22Rv1 (cell line): ENCODE measurements around the gene ATP6AP2.

Experiments used
- H3K27ac ChIP-seq: fragments of 450-650 bp; 2 replicates; pipeline ENCODE4 v1.5.1; 2017
- ZFX ChIP-seq: fragments of 450-650 bp; IDR thresholded peaks from 2 replicates; pipeline ENCODE4 v1.6.1; 2017; ENCODE audit warnings: antibody characterized with exemption, borderline replicate concordance
- TF ChIP-seq, protein P1 (sequence below): fragments of 450-650 bp; IDR thresholded peaks from 2 replicates; pipeline ENCODE4 v1.5.1; 2017; ENCODE audit warnings: mild to moderate bottlenecking

Gene ATP6AP2

DNA sequence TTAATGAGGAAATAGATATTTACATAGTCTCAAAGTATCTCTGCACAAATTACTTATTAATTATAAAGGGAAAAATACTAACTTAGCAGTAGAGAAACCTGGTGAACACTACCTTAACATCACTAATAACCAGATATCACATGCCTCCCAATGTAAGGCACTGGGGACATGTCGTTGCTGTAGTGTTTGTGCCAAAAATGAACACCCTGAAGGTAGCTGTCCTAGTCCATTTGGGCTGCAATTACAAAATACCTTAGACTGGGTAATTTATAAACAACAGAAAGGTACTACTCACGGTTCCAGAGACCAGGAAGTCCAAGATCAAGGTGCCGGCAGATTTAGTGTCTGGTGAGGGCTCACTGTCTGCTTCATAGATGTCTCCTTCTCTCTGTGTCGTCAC, 31.7 kb downstream of the ATP6AP2 start:
- H3K27ac ChIP-seq = no peak overlapping the region
- no peak for TF ChIP-seq ZFX
- TF ChIP-seq, protein P1, sequence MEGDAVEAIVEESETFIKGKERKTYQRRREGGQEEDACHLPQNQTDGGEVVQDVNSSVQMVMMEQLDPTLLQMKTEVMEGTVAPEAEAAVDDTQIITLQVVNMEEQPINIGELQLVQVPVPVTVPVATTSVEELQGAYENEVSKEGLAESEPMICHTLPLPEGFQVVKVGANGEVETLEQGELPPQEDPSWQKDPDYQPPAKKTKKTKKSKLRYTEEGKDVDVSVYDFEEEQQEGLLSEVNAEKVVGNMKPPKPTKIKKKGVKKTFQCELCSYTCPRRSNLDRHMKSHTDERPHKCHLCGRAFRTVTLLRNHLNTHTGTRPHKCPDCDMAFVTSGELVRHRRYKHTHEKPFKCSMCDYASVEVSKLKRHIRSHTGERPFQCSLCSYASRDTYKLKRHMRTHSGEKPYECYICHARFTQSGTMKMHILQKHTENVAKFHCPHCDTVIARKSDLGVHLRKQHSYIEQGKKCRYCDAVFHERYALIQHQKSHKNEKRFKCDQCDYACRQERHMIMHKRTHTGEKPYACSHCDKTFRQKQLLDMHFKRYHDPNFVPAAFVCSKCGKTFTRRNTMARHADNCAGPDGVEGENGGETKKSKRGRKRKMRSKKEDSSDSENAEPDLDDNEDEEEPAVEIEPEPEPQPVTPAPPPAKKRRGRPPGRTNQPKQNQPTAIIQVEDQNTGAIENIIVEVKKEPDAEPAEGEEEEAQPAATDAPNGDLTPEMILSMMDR = no peak

DNA sequence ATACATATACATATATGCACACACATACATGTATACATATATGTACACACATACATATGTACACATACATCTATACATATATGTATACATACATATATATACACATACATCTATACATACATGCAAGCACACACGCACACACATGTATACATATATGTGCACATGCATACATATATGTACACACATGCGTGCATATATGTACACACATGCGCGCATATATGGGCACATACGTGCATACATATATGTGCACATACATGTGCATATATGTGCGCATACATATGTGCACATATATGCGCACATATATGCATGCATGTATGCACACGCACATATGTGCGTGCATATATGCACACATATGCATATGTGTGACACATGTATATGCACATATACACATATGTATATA, 35.2 kb downstream of the ATP6AP2 start:
- no peak overlapping the region for H3K27ac ChIP-seq
- TF ChIP-seq, protein P1 = no peak
- TF ChIP-seq ZFX = no peak

DNA sequence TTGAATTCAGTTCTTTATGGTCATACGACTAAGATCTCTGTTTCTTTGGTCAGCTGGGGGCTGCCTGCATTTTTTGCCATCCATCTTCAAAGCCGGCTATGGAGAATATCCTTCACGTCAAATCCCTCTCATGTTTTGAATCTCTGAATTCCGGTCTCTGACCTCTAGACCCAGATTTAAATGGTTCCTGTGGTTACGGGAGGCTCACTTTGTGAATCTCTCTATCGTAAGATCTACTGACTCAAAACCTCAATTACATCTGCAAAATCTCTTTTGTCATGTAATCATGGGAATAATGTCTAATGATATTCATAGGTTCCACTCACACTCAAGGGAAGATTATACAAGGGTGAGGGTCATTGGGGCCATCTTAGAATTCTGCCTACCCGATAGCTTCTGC, 36.8 kb downstream of the ATP6AP2 start:
- no peak for TF ChIP-seq ZFX
- TF ChIP-seq, protein P1 = no peak
- no peak overlapping the region for H3K27ac ChIP-seq

DNA sequence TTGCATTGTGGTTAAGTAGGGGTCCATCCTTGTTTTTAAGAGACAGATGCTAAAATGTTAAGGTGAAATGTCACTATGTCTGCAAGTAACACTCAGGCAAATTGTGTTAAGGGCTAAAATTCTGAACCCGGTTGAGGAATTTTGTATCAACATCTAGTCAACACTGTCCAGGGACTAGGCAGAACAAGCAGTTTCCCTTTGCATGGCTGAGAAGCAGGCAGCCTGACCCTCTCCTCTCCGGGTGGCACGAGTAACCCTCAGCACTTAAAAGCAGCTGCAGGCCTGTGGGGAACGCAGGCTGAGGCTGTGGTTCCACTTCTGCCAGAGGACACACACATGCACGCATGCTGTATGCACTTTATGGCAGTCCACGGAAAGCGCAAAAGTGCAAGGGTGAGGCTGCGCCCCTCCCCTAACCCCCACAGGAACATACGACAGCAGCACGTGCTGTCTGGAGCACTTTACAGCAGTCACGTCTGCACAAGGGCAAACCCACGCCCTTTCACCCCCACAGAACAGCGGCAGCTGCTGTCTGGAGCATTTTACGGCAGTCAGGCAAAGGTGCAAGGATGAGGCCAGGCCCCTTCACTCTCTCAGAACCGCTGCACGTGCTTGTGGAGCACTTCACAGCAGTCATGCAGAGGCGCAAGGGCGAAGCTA, 41.8 kb downstream of the ATP6AP2 start:
- no peak for TF ChIP-seq ZFX
- TF ChIP-seq, protein P1 = no peak
- H3K27ac ChIP-seq = no peak overlapping the region

DNA sequence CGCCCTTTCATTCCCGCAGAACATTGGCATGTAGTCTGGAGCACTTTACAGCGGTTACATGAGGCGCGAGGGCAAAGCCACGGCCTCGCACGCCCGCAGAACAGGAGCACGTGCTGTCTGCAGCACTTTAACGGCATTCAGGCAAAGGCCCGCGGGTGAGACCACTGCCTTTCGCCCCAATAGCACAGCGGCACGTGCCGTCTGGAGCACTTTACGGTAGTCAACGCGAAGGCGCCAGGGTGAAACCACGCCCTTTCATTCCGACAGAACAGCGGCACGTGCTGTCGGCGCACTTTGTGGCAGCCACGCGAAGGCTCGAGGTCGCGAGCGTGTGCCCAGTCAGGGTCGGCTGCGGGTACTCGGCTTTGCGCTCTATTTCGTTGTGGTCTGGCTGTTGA, 42.4 kb downstream of the ATP6AP2 start, which contains the start of gene MPC1L:
Gene MPC1L (plus strand): TSS at position 290 of the 398 bp plus-strand sequence. CDS start 138 bp downstream, outside the sequence.
- TF ChIP-seq, protein P1 = no peak
- TF ChIP-seq ZFX = no peak

DNA sequence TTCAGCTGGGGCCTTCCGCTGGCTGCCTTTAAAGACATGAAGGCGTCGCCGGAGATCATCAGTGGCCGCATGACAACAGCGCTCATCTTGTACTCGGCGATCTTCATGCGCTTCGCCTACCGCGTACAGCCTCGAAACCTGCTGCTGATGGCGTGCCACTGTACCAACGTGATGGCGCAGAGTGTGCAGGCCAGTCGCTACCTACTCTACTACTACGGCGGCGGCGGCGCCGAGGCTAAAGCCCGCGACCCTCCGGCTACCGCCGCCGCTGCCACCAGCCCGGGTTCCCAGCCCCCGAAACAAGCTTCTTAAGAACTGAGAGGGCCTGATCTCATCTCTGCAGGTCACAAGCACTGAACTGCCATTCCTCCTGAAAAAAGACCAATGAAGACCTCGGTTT, 42.9 kb downstream of the ATP6AP2 start:
- TF ChIP-seq ZFX = no peak
- TF ChIP-seq, protein P1 = no peak
- no peak overlapping the region for H3K27ac ChIP-seq

More for the DNA sequence above, 42.4 kb downstream of the ATP6AP2 start, which contains the start of gene MPC1L:
- no peak within 1 kb of the TSS for H3K27ac ChIP-seq

DNA sequence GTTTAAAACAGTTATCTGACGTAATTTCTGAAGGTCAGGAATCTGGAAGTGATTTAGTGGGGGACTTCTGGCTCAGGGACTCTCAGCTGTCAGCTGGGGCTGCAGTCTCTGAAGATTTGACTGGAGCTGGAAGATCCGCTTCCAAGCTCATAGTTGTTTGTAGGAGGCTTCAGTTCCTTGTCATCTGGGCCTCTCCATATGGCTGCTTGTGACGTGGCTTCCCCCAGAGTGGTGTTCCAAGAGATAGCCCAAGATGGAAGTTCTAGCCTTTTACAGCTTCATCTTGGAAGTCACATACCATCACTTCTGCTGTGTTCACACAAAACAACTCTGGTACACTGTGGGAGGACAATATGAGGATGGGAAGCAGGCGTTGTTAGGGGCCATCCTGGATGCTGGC, 44.5 kb downstream of the ATP6AP2 start:
- TF ChIP-seq, protein P1 = no peak
- TF ChIP-seq ZFX = no peak
- H3K27ac ChIP-seq = no peak overlapping the region
